ENCODE data around the gene CASZ1.

GRCh38 chr1:10637834-10638558 is 158.4 kb downstream of the CASZ1 start:
- TF ChIP-seq TARDBP (IDR thresholded peaks at IDR 0.05; ENCODE audit: borderline replicate concordance) (no peak), EZH2 (IDR thresholded peaks at IDR 0.05; ENCODE audit: borderline replicate concordance, control insufficient read depth, low read depth, low read length) (no peak)
- TF ChIP-seq, protein P1, sequence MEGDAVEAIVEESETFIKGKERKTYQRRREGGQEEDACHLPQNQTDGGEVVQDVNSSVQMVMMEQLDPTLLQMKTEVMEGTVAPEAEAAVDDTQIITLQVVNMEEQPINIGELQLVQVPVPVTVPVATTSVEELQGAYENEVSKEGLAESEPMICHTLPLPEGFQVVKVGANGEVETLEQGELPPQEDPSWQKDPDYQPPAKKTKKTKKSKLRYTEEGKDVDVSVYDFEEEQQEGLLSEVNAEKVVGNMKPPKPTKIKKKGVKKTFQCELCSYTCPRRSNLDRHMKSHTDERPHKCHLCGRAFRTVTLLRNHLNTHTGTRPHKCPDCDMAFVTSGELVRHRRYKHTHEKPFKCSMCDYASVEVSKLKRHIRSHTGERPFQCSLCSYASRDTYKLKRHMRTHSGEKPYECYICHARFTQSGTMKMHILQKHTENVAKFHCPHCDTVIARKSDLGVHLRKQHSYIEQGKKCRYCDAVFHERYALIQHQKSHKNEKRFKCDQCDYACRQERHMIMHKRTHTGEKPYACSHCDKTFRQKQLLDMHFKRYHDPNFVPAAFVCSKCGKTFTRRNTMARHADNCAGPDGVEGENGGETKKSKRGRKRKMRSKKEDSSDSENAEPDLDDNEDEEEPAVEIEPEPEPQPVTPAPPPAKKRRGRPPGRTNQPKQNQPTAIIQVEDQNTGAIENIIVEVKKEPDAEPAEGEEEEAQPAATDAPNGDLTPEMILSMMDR (IDR thresholded peaks at IDR 0.05 in 2 of 3, conservative IDR thresholded peaks at IDR 0.05 in 1 of 3; ENCODE audit: control insufficient read depth in 2 of 3, extremely low read depth in 1 of 3, insufficient read depth in 1 of 3, low read depth in 3 of 3, low read length in 3 of 3), result no peak
